ENCODE results near the gene MED22.
"Not testable (repeated sequence)": the region's sequence is repeated elsewhere in the genome, so short reads cannot be mapped to it uniquely, and the experiment has no call there.

Gene MED22

DNA sequence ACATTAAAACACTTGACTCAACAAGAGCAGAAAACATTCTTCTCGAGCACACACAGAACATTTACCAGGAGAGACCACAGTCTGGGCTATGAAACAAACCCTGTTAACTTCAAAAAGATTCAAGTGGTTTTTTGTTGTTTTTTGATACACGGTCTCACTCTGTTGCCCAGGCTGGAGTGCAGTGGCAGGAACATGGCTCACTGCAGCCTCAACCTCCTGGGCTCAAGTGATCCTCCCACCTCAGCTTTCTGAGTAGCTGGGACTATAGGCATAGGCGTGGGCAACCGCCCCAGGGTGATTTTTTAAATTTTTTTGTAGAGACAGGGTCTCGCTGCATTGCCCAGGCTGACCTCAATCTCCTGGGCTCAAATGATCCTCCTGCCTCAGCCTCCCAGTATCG is 20.9 kb downstream of the MED22 start:
- H3K27me3 Mint-ChIP-seq; H3K9me3 Mint-ChIP-seq; H3K27ac Mint-ChIP-seq; H3K4me3 Mint-ChIP-seq; H3K4me1 Mint-ChIP-seq (ENCODE audit: low read depth): not testable (repeated sequence)
- peaks cover 22% of the 10 kb centered on the region for H3K36me3 Mint-ChIP-seq (ENCODE audit: low read depth)

DNA sequence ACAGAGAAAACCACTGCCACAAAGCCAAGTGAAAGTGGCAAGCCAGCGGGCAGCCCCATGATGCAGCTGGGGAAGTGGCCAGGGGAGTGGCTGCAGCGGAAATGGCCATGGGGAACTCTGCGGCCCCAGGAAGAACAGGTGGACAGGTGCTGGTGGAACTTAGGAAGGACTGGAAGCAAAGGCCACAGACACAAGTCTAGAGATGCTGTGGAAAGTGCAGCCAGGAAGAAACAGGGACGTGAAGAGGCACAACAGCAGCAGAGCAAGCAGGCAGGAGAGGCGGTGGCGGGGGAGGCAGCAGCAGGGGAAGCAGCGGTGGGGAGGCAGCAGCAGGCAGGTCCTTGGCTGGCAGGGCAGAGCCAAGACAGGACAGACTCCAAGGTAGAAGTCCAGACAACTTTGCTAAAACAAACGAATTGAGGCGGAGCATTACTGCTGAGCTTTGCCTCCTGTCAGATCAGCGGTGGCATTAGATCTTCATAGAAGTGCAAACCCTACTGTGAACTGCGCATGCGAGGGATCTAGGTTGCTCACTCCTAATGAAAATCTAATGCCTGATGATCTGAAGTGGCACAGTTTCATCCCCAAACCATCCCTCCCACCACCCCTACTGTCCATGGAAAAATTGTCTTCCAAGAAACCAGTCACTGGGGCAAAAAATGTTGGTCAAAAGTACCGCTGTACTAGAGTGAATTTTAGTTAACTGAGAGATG is 23.8 kb downstream of the MED22 start:
- Mint-ChIP-seq H3K27ac (no peak overlapping the region), H3K4me1 (ENCODE audit: low read depth) (no peaks in the 10 kb centered on the region), H3K27me3 (no peaks in the 10 kb centered on the region), H3K4me3 (no peak overlapping the region), H3K9me3 (no peaks in the 10 kb centered on the region), H3K36me3 (ENCODE audit: low read depth) (no peaks in the 10 kb centered on the region)

DNA sequence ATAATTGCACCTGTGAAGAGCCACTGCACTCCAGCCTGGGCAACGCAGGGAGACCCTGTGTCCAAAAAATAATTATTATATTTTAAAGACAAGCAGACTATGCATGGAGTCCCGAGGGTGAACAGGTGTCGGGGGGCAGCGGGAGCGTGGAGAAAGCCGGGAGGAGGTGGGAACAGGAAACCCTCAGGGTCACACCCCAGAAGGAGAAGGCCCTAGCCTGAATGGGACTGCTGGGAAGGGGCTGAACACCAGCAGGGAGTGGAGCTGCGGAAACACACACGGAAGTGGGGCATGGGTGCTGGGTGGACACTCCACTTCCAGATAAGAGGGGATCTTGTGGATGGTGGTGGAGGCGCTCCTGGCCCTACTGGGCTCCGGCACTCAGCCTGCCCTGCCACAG is 24.7 kb downstream of the MED22 start:
- H3K9me3 Mint-ChIP-seq: no peaks in the 10 kb centered on the region
- no peaks in the 10 kb centered on the region for H3K4me1 Mint-ChIP-seq (ENCODE audit: low read depth)
- no peak overlapping the region for H3K4me3 Mint-ChIP-seq
- no peaks in the 10 kb centered on the region for H3K27me3 Mint-ChIP-seq
- H3K27ac Mint-ChIP-seq: no peak overlapping the region
- H3K36me3 Mint-ChIP-seq (ENCODE audit: low read depth): no peaks in the 10 kb centered on the region

DNA sequence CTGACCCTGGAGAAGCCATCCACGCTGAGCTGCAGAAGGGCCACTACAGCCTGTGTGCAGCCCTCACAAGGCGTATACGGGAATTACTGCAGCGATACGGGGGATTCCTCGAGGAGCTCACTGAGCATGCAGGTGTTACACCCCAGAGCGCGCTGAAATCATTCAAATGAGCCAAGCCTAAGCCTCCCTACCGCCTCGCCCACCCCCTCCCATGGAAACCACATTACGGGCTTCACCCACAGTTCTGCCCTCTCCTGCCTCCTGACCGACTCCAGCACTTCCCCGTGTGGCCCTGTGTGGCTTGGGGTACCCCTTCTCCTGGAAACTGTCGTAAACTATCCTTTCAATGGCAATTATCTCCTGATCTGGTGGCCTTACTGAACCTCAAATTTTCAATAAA is 25.2 kb downstream of the MED22 start:
- H3K36me3 Mint-ChIP-seq (ENCODE audit: low read depth): no peaks in the 10 kb centered on the region
- no peaks in the 10 kb centered on the region for H3K4me1 Mint-ChIP-seq (ENCODE audit: low read depth)
- H3K27ac Mint-ChIP-seq: no peak overlapping the region
- H3K4me3 Mint-ChIP-seq: no peak overlapping the region
- no peaks in the 10 kb centered on the region for H3K27me3 Mint-ChIP-seq
- no peaks in the 10 kb centered on the region for H3K9me3 Mint-ChIP-seq

DNA sequence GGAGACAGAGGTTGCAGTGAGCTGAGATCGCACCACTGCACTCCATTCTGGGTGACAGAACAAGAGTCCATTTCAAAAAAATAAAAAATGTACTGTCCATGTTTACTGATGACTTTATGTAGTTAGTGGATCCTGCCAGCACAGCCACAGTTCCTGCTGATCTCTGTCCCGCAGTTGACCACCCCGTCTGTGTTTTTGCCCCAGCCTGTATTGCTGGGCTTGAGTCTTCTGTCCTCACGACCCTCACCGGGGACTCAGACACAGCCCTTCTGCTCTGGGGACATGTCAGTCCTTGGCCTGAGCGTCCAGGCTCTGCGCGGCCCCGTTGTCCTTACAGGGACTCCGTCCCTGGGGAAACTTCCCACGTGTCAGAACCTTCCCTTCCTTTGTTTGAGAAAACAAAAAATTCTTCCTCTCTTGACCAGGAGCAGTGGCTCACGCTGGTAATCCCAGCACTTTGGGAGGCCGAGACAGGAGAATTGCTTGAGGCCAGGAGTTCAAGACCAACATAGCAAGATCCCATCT is 26.5 kb downstream of the MED22 start:
- no peaks in the 10 kb centered on the region for H3K27me3 Mint-ChIP-seq
- no peak overlapping the region for H3K4me3 Mint-ChIP-seq
- H3K36me3 Mint-ChIP-seq (ENCODE audit: low read depth): no peaks in the 10 kb centered on the region
- H3K9me3 Mint-ChIP-seq: no peaks in the 10 kb centered on the region
- no peak overlapping the region for H3K27ac Mint-ChIP-seq
- no peaks in the 10 kb centered on the region for H3K4me1 Mint-ChIP-seq (ENCODE audit: low read depth)

DNA sequence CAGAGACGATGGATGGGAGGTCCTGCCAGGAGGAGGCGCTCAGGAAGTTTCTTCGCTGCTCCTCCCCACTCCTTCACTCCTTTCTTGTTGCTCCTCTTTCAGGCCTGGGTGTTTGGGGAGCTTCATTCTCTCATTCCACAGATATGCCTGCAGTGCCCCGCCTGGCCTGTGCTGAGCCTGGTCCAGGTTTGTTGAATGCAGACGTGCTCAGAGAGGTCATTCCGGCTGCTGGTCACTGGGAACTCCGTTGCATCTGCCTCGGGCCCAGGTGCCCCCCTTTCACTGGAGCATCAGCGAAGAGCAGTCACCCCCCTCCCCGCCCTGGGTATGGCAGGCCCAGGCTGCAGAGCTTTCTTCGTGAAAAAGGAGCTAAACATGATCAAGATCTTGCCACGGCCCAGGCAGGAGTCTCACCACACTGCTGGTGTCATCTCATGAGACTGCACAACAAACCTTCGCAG is 27.5 kb downstream of the MED22 start:
- no peak overlapping the region for H3K4me3 Mint-ChIP-seq
- H3K27me3 Mint-ChIP-seq: no peaks in the 10 kb centered on the region
- H3K27ac Mint-ChIP-seq: no peak overlapping the region
- no peaks in the 10 kb centered on the region for H3K9me3 Mint-ChIP-seq
- no peaks in the 10 kb centered on the region for H3K4me1 Mint-ChIP-seq (ENCODE audit: low read depth)
- H3K36me3 Mint-ChIP-seq (ENCODE audit: low read depth): no peaks in the 10 kb centered on the region

DNA sequence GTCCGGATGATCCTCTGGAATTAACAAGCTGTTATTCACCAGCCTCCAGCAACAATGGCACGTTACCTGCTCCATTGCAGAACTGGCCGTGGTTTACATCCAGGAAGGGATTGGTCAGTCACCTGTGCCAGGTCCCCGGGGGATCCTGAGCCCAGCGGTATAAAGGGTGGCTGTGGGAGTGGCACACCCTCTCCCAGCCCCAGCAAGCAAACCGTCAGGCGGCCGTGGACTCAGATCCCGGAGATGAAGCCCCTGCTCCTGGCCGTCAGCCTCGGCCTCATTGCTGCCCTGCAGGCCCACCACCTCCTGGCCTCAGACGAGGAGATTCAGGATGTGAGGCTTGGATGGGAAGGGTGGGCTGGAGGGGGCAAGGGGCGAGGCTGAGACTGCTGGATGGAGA is 30.4 kb downstream of the MED22 start:
- H3K4me3 Mint-ChIP-seq; H3K9me3 Mint-ChIP-seq; H3K36me3 Mint-ChIP-seq (ENCODE audit: low read depth); H3K27me3 Mint-ChIP-seq; H3K4me1 Mint-ChIP-seq (ENCODE audit: low read depth); H3K27ac Mint-ChIP-seq: not testable (repeated sequence)

DNA sequence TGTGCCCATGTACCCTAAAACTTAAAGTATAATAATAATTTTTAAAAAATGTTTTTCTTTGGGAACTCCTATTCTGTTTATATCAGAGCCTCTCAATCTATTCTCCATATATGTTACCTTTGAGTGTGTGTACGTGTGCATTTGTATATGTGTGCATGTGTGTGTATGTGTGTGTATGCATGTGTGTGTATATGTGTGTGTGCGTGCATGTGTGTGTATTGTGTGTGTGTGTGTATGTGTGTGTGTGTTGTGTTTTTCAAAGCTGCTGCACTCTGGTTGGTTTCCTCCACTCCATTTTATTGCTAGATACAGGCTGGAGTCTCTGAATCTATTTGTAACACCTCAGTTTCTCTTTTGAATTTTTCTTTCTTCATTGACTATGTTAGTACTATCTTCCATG is 31.9 kb downstream of the MED22 start:
- Mint-ChIP-seq H3K36me3 (ENCODE audit: low read depth) (no peaks in the 10 kb centered on the region), H3K9me3 (no peaks in the 10 kb centered on the region), H3K27me3 (no peaks in the 10 kb centered on the region), H3K27ac (no peak overlapping the region), H3K4me3 (no peak overlapping the region), H3K4me1 (ENCODE audit: low read depth) (no peaks in the 10 kb centered on the region)

DNA sequence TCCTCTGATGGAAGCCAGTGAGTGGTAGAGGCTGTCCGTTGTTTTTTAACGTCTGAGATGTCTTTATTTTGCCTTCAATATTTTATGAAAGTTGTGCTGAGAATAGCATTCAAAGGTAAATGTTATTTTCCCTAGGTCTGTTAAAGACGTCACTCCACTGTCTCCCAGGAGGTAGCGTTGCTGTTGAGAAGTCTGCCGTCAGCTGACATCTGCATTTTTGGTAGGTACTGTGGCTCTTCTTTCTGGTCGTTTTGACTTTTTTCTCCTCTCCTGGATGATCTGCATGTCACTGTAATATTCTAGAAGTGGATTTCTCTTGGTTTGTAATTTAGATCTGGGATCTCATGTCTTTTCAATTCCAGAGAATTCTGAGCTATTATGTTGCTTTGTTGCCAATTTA is 38.3 kb downstream of the MED22 start:
- Mint-ChIP-seq H3K9me3 (no peaks in the 10 kb centered on the region), H3K27ac (no peak overlapping the region), H3K4me3 (no peak overlapping the region), H3K4me1 (ENCODE audit: low read depth) (no peaks in the 10 kb centered on the region), H3K27me3 (peaks cover 15% of the 10 kb centered on the region), H3K36me3 (ENCODE audit: low read depth) (no peaks in the 10 kb centered on the region)

DNA sequence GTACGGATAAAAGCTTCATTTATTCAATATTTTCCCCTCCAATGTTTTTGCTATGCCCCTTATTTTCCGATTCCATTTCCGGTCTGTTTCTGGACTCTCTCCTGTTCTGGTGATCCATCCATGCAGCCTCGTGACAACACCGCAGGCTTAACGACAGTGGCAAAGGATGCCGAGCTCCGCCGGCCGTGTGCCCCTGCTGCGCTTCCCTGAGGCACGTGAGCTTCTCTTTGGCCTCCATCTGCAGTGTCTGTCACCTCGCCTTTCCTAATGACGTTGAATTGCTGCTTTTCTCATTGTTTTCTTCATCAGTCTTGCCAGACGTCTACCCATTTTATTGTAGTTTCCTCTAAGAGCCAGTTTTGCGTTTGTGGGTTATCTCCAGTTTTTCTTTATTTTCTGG is 40.6 kb downstream of the MED22 start:
- Mint-ChIP-seq H3K9me3 (no peaks in the 10 kb centered on the region), H3K4me1 (ENCODE audit: low read depth) (no peaks in the 10 kb centered on the region), H3K36me3 (ENCODE audit: low read depth) (no peaks in the 10 kb centered on the region), H3K27me3 (peaks cover 15% of the 10 kb centered on the region), H3K27ac (no peak overlapping the region), H3K4me3 (no peak overlapping the region)

DNA sequence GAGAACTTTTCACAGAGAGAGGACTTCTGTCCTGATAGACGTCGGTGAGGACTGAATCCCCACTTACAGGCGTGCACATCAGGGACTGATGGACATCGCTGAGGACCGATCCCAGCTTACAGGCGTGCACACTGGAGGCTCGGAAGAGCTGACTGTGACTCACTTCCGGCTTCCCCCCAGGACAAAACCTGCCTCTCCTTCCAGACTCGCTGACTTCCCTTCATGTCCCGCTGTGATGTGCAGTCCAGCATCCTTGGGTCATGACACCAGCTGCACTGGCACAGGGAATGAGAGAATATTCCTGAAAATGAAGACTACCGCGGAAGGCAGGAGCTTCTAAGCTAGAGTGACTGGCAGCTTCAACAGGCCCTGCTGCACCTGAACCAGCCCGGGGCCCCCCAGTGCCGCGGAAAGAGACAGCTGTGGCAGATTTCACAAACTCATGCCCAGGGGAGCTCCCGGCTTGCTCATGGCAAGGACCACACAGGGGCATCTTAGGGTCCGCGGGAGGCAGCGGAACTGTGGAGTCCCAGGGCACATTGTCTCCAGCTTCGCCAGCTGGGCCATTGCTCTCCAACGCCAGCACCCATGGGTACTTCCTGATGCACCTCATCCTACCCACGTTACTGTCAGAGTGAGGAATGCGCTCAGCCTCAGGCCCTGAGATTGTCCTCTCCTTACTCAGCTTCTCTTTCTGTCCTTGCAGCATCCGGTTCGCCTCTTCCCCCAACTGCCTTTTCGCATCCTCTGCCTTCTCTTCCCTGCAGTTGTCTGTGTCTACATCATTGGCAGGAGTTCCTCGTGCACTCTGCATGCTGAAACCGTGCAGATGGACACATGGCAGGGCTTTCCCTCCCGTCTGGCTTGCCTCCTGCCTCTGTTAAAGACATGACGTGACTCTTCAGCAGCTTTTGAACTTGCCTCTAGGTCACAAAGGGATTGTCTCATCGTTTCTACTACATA is 41.4 kb downstream of the MED22 start:
- H3K4me1 Mint-ChIP-seq (ENCODE audit: low read depth): no peaks in the 10 kb centered on the region
- H3K9me3 Mint-ChIP-seq: no peaks in the 10 kb centered on the region
- H3K36me3 Mint-ChIP-seq (ENCODE audit: low read depth): no peaks in the 10 kb centered on the region
- H3K4me3 Mint-ChIP-seq: no peak overlapping the region
- H3K27ac Mint-ChIP-seq: no peak overlapping the region
- peaks cover 15% of the 10 kb centered on the region for H3K27me3 Mint-ChIP-seq

DNA sequence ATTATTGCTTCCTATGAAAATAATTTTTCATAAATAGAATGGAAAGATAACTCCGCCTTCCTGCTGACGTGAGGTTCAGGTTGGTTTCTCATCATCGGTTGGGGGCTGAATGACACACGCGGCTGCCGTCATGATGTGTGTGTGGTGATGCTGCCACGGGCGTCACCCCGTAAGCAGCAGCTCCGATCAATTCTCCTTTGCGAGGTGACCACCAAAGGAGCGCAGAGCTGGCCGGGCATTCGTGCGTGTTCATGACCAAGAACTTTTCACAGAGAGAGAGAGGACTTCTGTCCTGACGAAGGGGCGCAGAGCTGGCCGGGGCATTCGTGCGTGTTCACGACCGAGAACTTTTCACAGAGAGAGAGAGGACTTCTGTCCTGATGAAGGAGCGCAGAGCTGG is 42.2 kb downstream of the MED22 start:
- Mint-ChIP-seq H3K27ac (no peak overlapping the region), H3K27me3 (peaks cover 15% of the 10 kb centered on the region), H3K9me3 (no peaks in the 10 kb centered on the region), H3K4me1 (ENCODE audit: low read depth) (no peaks in the 10 kb centered on the region), H3K4me3 (no peak overlapping the region), H3K36me3 (ENCODE audit: low read depth) (no peaks in the 10 kb centered on the region)

DNA sequence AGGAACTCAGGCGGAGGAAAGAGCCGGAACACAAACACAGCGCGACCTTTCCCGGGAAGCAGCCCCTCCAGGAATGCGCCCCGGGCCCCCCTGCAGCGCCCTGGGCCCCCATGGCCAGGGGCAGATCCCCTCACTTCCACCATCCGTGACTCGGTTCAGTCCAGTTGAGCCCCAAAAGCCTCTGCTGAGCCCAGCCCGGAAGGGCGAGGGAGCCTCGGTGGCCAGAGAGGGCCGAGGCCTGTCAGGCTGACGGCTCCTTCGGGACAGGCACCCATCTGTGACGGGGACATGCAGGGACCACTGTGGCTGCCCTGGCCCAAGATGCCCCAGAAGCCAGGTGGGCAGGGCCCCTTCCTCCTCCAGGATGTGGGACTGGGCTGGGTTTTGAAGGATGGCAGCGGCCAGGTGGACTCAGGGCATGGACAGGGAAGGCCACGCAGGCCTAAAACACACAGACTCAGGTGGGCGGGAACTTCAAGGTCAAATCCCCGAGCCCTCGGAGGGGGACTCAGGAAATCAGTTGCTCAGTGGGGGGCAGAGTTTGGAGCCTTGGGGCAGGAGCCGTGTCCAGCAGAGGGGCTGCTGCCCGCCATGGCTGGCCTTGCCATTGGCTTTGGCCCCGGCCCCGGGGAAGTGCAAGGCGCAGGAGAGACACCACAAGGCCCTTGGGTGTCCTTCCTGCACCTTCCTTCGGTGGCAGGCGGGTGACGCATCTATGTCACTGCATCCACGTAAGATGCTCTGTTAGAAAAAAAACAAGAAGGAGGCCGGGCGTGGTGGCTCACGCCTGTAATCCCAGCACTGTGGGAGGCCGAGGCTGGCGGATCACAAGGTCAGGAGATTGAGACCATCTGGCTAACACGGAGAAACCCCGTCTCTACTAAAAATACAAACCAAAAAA is 43.2 kb downstream of the MED22 start:
- Mint-ChIP-seq H3K4me1 (ENCODE audit: low read depth) (no peaks in the 10 kb centered on the region), H3K27ac (no peak overlapping the region)

DNA sequence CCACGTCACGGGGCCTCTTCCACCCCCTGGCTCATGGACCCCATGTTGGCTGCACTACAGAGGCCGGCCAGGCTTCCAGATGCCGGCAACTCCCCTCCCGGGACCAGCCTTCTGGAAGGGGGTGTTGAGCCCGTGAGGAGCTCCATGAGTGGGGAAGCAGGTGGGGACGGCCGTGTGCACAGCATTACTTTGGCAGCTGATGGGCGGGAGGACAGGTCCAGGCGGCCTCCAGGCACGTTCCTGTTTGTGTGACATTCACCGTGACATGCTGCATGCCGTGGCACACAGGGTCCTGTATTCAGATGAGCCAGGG is 43.8 kb downstream of the MED22 start:
- Mint-ChIP-seq H3K9me3 (no peaks in the 10 kb centered on the region), H3K4me1 (ENCODE audit: low read depth) (no peaks in the 10 kb centered on the region), H3K4me3 (no peak overlapping the region), H3K27ac (no peak overlapping the region), H3K27me3 (peaks cover 13% of the 10 kb centered on the region), H3K36me3 (ENCODE audit: low read depth) (no peaks in the 10 kb centered on the region)

More for the DNA sequence above, 43.2 kb downstream of the MED22 start:
- no peak overlapping the region for H3K4me3 Mint-ChIP-seq
- H3K36me3 Mint-ChIP-seq (ENCODE audit: low read depth): no peaks in the 10 kb centered on the region
- no peaks in the 10 kb centered on the region for H3K9me3 Mint-ChIP-seq
- peaks cover 15% of the 10 kb centered on the region for H3K27me3 Mint-ChIP-seq
